Lower lobe of right lung (tissue), 2 donors: ENCODE measurements around the gene TM9SF4. TPM values are rescaled to one million over a fixed set of nuclear protein-coding genes. Genes with fewer than 3 reads are reported as not detected.

ENCODE experiments used
- ATAC-seq, 2 donors: fragments of 200-7000 bp; cut with Tn5 transposase; one replicate each; pipeline ENCODE4 v1.9.1; 2020 to 2022; ENCODE audit warnings: mild to moderate bottlenecking in 2 of 2, moderate library complexity in 2 of 2
- DNase-seq: peaks from one replicate; pipeline ENCODE4 v3.0.0-alpha.2; 2020
- H3K27ac ChIP-seq: fragments of 200-600 bp; one replicate; pipeline ENCODE4 v1.8.0; 2022
- H3K27me3 ChIP-seq: fragments of 200-600 bp; one replicate; pipeline ENCODE4 v1.8.0; 2022; ENCODE audit warnings: low read depth
- H3K36me3 ChIP-seq: fragments of 200-600 bp; one replicate; pipeline ENCODE4 v1.8.0; 2022; ENCODE audit warnings: mild to moderate bottlenecking
- H3K4me1 ChIP-seq: fragments of 200-600 bp; one replicate; pipeline ENCODE4 v1.8.0; 2022
- H3K4me3 ChIP-seq: fragments of 200-600 bp; one replicate; pipeline ENCODE4 v1.8.0; 2022; ENCODE audit warnings: mild to moderate bottlenecking
- H3K9me3 ChIP-seq: fragments of 200-600 bp; one replicate; pipeline ENCODE4 v1.8.0; 2022
- intact Hi-C: fragments of 100-400 bp; cut with DNase I; formaldehyde crosslinking; loops from one replicate; pipeline ENCODE4 v1.11.0; 2022
- total RNA-seq: library from RNA; stranded (reverse); fragmentation: NEBNext Ultra II Directional; extraction: Animal tissue kit (Norgen Biotek cat#: 25700); gene quantifications from one replicate; pipeline ENCODE4 v1.2.1, GENCODE V29; 2021
- TF ChIP-seq, protein P1 (sequence below): fragments of 200-600 bp; IDR thresholded peaks from one replicate; pipeline ENCODE4 v1.8.0; 2022; ENCODE audit warnings: antibody characterized with exemption, mild to moderate bottlenecking
- donor health status: DM: no; HTN: yes; CAD: no; lungs with severe emphysema.

TM9SF4 gene
- total RNA-seq, 1 donor from 2014 or later, result 49.7 TPM

DNA sequence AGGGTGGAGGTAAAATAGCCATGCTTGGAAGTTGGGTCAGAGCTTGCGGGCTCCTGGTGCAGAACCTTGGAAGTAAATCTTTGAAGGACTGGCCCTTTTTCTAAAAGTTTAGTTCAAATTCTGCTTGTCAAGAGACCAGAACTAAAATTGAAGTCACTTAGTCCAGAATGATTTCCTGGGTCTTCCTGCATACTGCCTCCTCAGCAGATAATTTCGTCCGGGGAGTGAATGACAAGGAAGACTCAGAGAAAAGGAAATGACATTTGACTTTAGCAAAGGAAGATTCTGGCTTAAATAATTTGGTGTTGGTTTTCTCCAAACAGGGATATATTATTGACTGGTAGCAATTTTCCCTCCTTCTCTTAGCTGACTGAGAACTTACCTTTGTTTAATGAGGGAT lies 1.2 kb downstream of the TM9SF4 start:
- H3K9me3 ChIP-seq, result no peaks in the 10 kb centered on the region
- peaks cover 44% of the 10 kb centered on the region for H3K4me1 ChIP-seq
- H3K36me3 ChIP-seq, result no peaks in the 10 kb centered on the region
- ATAC-seq, result no peak
- TF ChIP-seq, protein P1, sequence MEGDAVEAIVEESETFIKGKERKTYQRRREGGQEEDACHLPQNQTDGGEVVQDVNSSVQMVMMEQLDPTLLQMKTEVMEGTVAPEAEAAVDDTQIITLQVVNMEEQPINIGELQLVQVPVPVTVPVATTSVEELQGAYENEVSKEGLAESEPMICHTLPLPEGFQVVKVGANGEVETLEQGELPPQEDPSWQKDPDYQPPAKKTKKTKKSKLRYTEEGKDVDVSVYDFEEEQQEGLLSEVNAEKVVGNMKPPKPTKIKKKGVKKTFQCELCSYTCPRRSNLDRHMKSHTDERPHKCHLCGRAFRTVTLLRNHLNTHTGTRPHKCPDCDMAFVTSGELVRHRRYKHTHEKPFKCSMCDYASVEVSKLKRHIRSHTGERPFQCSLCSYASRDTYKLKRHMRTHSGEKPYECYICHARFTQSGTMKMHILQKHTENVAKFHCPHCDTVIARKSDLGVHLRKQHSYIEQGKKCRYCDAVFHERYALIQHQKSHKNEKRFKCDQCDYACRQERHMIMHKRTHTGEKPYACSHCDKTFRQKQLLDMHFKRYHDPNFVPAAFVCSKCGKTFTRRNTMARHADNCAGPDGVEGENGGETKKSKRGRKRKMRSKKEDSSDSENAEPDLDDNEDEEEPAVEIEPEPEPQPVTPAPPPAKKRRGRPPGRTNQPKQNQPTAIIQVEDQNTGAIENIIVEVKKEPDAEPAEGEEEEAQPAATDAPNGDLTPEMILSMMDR, result no peak
- H3K27me3 ChIP-seq, result no peaks in the 10 kb centered on the region
- H3K27ac ChIP-seq, result no peak overlapping the region
- intact Hi-C loops, result no loop called here
- no peak for DNase-seq
- H3K4me3 ChIP-seq, result peak overlapping the region; percentile 97

DNA sequence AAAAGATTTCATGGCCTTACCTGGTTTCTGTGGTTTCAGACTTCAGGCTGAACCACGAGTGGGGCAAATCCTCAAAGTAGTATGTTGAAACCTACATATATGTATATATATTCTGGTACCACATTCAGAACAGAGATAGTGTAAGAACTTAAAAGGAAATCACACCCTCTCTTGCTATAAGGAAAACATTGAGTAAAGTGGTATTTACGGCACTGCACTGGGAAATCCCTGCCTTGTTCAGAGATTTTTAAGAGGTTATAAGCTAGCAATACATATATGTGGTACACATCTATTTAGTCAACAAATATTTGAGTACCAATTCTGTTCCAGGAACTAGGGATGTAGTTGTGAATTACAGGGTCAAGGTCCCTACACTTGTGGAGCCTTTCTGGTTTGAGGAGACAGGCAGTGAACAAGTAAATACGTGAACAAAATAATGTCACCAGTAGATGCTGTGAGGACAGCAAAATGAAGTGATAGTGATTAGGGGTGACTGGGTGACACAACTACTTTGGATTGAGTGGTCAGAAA lies 1.7 kb downstream of the TM9SF4 start:
- intact Hi-C loops, result no loop called here
- DNase-seq, result no peak
- Histone ChIP-seq H3K9me3 (no peaks in the 10 kb centered on the region), H3K27ac (no peak overlapping the region), H3K4me1 (peaks cover 44% of the 10 kb centered on the region), H3K4me3 (no peak overlapping the region), H3K36me3 (no peaks in the 10 kb centered on the region), H3K27me3 (no peaks in the 10 kb centered on the region)
- TF ChIP-seq, protein P1, result no peak
- ATAC-seq, result no peak

DNA sequence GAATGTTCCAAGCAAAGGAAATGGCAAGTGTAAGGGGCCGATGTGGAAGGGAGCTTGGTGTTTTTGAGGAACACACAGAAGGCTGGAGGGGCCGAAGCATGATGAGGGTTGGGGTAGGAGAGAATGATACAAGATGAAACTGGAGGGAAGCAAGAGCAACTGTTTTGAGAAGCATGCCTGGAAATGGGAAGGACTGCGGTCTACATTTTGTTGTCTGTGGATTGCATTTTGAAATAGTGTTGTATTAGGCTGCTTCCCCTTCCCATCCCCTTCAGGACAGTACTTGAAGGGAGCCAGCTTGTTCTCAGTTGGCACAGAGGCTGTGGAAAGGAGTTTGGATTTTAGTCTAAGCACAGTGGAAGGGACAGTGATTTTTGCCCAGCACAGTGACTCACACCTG lies 2.2 kb downstream of the TM9SF4 start:
- ATAC-seq (peak in 1 of 2 donors; percentile 29), DNase-seq (no peak)
- Histone ChIP-seq H3K27me3 (no peaks in the 10 kb centered on the region), H3K4me1 (peaks cover 48% of the 10 kb centered on the region), H3K36me3 (no peaks in the 10 kb centered on the region), H3K27ac (no peak overlapping the region), H3K4me3 (no peak overlapping the region), H3K9me3 (no peaks in the 10 kb centered on the region)
- TF ChIP-seq, protein P1, result no peak
- intact Hi-C loops, result no loop called here

DNA sequence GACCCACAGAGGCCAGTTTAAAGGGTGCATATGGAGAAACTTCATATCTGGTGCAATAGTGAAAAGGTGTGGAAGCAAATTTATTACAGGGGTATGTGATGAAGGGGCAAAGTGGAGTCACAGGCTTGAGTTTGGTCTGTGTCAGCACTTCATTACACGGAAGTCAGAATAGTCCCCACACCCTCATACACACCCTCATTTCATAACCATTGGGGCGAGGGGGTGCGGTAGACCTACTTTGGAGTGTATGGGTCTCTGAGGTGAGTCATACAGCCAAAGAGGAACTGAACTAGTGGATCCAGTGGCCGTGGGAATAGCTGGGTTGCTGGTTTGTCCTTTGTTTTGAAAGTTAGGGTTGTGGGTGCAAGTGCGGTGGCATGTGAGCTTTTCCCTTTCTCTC lies 3.3 kb downstream of the TM9SF4 start:
- ATAC-seq (peak; percentile 65 to 85), DNase-seq (peak; percentile 75)
- Histone ChIP-seq H3K36me3 (no peaks in the 10 kb centered on the region), H3K27me3 (no peaks in the 10 kb centered on the region), H3K4me1 (peaks cover 59% of the 10 kb centered on the region), H3K4me3 (no peak overlapping the region), H3K27ac (no peak overlapping the region), H3K9me3 (no peaks in the 10 kb centered on the region)
- intact Hi-C loops, result no loop called here
- TF ChIP-seq, protein P1, result no peak

DNA sequence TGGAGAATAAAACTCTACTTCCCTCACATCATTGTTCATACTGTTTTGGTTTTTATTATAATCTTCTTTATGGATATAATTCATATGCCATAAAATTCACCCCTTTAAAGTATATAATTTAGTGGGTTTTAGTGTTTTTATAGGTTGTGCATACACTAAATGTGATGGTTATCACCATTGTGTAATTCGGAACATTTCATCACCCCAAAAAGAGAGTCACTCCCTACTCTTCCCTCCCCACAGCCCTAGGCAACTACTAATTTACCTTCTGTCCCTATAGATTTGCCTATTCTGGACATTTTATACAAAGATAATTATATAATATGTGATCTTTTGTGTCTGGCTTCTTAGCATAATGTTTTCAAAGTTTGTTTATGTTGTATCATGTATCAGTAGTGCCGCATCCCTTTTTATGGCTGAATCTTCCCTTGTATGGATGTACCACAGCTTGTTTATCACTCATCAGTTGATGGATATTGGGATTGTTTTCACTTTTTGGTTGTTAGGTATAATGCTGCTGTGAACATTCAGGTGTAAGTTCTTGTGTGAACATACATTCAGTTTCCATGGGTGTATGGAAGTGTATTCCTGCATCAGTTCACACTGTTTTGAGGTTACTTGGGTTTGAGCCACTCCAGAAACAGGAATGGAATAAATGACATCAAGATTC lies 4.2 kb downstream of the TM9SF4 start:
- Histone ChIP-seq H3K36me3 (no peaks in the 10 kb centered on the region), H3K4me3 (no peak overlapping the region), H3K27ac (no peak overlapping the region), H3K27me3 (no peaks in the 10 kb centered on the region), H3K9me3 (no peaks in the 10 kb centered on the region), H3K4me1 (peaks cover 59% of the 10 kb centered on the region)
- DNase-seq (no peak), ATAC-seq (no peak)
- TF ChIP-seq, protein P1, result no peak
- intact Hi-C loops, result no loop called here
